NCI-H1930 (cell line): Measurements from ENCODE around the gene KLC1.
"Not testable (repeated sequence)": the region's sequence is repeated elsewhere in the genome, so short reads cannot be mapped to it uniquely, and the experiment has no call there.

Experiments
- DNase-seq, 2 experiments: peaks; one replicate each; lab custom pipeline; 2025; lab: John Stamatoyannopoulos, UW

The KLC1 gene

GRCh38 chr14:103628684-103629502, at the start of gene KLC1:
Gene KLC1, plus strand, starts transcription at chr14:103629211. Its CDS starts 25,354 bp downstream, at chr14:103654565.
- DNase-seq, result peak; percentile 62 to 68

- no peak for DNase-seq
Measured at GRCh38 chr14:103581206-103581605, 47.8 kb upstream of the KLC1 start.

GRCh38 chr14:103581954-103582703, 46.9 kb upstream of the KLC1 start:
- no peak for DNase-seq

DNA sequence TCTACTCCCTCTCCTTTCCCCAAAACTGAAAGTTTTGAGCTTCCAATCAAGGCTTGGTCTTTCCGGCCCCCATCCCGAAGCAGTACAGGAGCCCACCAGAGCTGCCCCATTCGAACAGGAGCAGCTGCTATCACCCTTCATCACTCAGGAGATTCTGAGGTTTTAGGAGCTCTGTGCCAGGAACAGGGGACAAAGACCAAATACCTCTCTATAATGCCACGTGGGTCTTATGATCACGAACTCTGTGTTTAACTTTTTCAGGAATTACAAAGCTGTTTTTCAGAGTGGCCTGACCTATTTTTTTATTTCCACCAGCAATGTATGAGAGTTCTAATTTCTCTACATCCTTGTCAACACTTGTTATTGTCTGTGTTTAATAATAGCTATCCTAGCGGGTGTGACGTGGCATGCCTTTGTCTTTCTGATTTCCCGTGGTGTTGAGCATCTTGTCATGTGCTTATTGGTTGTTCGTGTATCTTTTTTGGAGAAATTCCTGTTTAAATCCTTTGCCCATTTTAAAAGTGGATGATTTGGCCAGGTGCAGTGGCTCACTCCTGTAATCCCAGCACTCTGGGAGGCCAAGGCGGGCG, 44.6 kb upstream of the KLC1 start:
- DNase-seq, result no peak

GRCh38 chr14:103593577-103593976, 35.4 kb upstream of the KLC1 start:
- DNase-seq, result no peak

GRCh38 chr14:103594265-103594664, 34.7 kb upstream of the KLC1 start:
- no peak for DNase-seq

DNA sequence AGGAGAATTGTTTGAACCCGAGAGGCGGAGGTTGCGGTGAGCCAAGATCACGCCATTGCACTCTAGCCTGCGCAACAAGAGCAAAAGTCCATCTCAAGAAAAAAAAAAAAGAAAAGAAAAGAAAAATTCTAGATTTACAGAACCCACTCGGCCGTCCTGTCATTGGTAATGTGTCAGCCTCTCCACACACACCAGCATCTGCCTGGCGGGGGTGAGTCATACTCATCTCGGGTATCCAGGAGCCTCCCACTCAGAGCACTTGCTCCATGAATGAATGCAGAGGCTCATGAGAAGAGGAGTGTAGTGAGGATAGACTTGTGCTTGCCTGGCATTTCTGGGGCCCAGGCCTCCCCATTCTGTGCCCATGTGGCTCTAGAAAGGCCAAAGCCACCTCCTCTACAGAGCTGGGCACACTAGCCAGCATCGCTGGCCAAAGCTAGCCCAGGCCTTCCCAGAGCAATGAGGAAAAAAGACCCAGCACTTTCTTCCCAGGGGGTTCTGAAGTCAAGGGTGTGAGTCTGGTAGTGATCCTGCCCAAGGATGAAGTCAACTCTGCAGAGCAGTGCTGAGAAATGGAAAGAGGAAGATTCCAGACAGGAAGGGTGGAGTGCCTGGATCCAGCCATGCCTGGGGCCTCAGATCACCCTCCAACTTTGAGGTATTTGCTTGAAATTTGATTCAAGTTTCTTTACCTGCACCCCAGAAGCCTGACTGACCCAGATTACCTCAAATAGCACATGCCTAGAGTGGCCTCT, 31.2 kb upstream of the KLC1 start:
- DNase-seq, result no peak

GRCh38 chr14:103600503-103600902, 28.5 kb upstream of the KLC1 start:
- no peak for DNase-seq

GRCh38 chr14:103604620-103605019, 24.4 kb upstream of the KLC1 start:
- DNase-seq, result no peak

- peak in 1 of 2 experiments; percentile 9 for DNase-seq
Measured at GRCh38 chr14:103606963-103607668, 21.9 kb upstream of the KLC1 start.

GRCh38 chr14:103607822-103608221, 21.2 kb upstream of the KLC1 start:
- DNase-seq, result no peak

GRCh38 chr14:103609081-103609480, 19.9 kb upstream of the KLC1 start:
- not testable (repeated sequence) for DNase-seq

GRCh38 chr14:103611215-103611614, 17.8 kb upstream of the KLC1 start:
- DNase-seq, result no peak

GRCh38 chr14:103613517-103613916, 15.5 kb upstream of the KLC1 start:
- DNase-seq, result no peak

DNA sequence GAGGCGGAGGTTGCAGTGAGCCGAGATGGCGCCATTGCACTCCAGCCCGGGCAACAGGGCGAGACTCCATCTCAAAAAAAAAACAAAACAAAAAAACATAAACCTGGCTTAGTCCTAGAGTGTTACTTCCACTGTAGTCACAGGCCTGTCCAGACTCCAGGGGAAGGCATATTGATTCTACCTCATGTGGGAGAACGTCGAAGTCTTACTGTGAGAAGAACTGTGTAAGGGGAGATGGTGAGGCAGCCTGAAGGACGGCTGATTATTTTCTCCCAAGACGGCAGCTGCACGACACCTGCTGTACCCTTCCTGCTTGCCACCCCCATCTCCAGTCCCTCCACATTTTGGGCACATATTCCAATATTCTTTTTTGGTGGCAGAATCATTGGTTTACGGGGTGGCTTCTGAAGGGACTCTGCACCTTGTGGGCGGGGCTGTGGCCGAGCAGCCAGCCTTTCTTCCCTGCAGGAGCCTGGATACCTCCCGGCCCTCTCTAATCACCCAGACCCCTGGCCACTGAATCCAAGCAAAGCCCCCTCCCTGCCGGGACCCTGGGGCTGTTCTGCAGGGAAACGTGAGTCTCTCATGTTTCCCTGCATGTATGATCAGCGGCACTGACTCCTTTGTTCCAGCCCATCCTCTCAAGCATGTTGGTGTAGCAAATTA, 12.2 kb upstream of the KLC1 start:
- DNase-seq, result no peak

DNA sequence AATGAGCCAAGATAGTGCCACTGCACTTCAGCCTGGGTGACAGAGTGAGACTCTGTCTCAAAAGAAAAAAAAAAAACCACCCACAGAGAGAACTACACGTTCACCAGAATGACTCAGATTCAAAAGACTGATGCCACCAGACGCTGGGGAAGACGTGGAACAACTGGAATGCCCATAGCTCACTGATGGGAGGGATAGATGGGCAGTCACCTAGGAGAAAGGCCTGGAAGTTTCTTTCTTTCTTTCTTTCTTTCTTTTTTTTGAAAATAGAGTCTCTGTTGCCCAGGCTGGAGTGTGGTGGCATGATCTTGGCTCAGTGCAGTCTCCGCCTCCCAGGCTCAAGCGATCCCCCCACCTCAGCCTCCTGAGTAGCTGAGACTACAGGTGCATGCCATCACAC, 10.0 kb upstream of the KLC1 start:
- no peak for DNase-seq

GRCh38 chr14:103621860-103622259, 7.2 kb upstream of the KLC1 start:
- no peak for DNase-seq

DNA sequence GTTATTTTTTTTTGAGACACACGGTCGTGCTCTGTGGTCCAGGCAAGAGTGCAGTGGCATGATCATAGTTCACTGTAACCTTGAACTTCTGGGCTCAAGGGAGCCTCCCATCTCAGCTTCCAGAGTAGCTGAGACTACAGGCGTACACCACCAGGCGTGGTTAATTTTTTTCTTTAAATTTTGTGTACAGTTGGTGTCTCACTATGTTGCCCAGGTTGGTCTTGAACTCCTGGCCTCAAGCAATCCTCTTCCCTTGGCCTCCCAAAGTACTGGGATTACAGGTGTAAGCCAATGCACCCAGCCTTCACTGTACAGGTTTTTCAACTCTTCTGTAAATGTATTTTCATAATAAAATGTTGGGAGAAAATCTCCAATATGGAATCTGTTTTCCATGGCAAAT, 5.7 kb upstream of the KLC1 start:
- DNase-seq, result no peak

DNA sequence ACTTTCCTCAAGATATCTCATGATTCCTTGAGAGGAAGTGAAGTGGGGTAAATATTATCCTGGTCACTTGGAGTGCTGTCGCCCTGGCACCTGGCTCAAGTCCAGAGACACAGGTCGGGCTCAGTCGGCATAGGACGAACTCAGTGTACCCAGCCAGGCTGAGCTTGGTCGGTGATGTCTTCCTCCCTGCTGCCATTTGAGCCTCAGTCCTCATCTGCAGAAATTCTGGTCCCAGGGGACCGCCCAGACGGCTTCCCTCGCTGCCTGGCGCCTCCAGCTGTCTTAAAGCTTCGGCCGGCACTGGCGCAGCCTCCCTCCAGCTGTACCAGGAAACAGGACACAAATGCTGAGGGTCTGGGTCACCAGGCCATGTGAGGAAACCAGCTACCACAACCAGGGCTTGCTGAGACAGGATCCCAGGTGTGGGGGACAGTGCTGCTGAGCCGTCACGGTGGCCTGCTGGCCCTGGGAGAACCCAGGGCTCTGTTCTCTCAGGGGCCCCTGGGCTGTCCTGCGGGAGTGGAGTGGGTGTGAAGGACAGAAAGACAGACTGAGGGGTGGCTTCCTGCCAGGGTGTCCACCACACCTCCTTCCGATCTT, 5.0 kb upstream of the KLC1 start:
- no peak for DNase-seq

DNA sequence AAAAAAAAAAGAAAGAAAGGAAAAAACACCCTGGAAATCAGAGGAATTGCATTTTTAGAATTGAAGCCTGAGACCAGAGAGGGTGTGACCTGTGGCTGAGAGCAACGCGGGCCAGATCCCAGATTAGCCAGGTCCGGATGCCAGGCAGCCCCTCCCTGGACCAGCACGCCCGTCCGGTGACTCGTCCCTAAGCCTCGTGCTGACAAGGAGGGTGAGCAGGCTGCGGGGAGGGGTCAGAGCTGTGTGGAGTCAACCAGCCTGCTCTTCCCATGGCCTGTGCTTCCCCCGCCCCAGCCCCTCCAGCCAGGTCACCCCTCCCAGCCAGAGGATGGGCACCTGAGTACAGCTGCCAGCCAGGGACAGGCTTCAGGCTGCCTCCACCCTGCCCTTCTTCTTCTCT, 4.2 kb upstream of the KLC1 start:
- no peak for DNase-seq
